Stimulated activated CD8-positive, alpha-beta memory T cell treated with anti-CD3 and anti-CD28 coated beads, Interleukin-15, amount 100 ng/mL, for 1 hour (primary cell): ENCODE data around the gene CD69.

ENCODE experiments used
- DNase-seq: peaks from one replicate; pipeline ENCODE4 v3.0.0-alpha.2; 2020; ENCODE audit warnings: low read depth

Gene CD69

GRCh38 chr12:9781360-9781759, 20.7 kb upstream of the CD69 start:
- no peak for DNase-seq

GRCh38 chr12:9779209-9779608, 18.5 kb upstream of the CD69 start:
- DNase-seq = no peak

- DNase-seq = no peak
Measured at GRCh38 chr12:9776781-9777180, 16.1 kb upstream of the CD69 start.

GRCh38 chr12:9773216-9773877, 12.6 kb upstream of the CD69 start:
- DNase-seq = no peak

- DNase-seq = no peak
Measured at GRCh38 chr12:9763025-9763424, 2.3 kb upstream of the CD69 start.

GRCh38 chr12:9762369-9762768, 1.7 kb upstream of the CD69 start:
- DNase-seq = no peak

- DNase-seq = no peak
Measured at GRCh38 chr12:9761419-9761781, 699 bp upstream of the CD69 start.

- DNase-seq = no peak
Measured at GRCh38 chr12:9760120-9760519, 581 bp downstream of the CD69 start.

- DNase-seq = no peak
Measured at GRCh38 chr12:9759694-9760093, 1.0 kb downstream of the CD69 start.

- no peak for DNase-seq
Measured at GRCh38 chr12:9758119-9758518, 2.6 kb downstream of the CD69 start.

- DNase-seq = no peak
Measured at GRCh38 chr12:9757433-9758025, 3.2 kb downstream of the CD69 start.

GRCh38 chr12:9756706-9757105, 4.0 kb downstream of the CD69 start:
- DNase-seq = no peak

- no peak for DNase-seq
Measured at GRCh38 chr12:9756170-9756569, 4.5 kb downstream of the CD69 start.

- DNase-seq = no peak
Measured at GRCh38 chr12:9755567-9755966, 5.1 kb downstream of the CD69 start.

- DNase-seq = no peak
Measured at GRCh38 chr12:9755035-9755434, 5.7 kb downstream of the CD69 start.

GRCh38 chr12:9754099-9754927, 6.4 kb downstream of the CD69 start:
- no peak for DNase-seq

GRCh38 chr12:9753498-9753897, 7.2 kb downstream of the CD69 start:
- no peak for DNase-seq

- DNase-seq = no peak
Measured at GRCh38 chr12:9753073-9753472, 7.6 kb downstream of the CD69 start.

- no peak for DNase-seq
Measured at GRCh38 chr12:9752145-9752933, 8.4 kb downstream of the CD69 start.

GRCh38 chr12:9751204-9752144, 9.2 kb downstream of the CD69 start:
- DNase-seq = peak; percentile 66
